Loucy (cell line): ENCODE measurements around the gene TRANK1.
"Not testable (repeated sequence)": the region's sequence is repeated elsewhere in the genome, so short reads cannot be mapped to it uniquely, and the experiment has no call there.

Experiments used
- H2AFZ ChIP-seq: fragments of 200-600 bp; sonication (generic); 2 replicates; pipeline ENCODE4 v1.6.0; 2016; ENCODE audit warnings: antibody characterized with exemption, mild to moderate bottlenecking, low read length, moderate library complexity
- H3F3A ChIP-seq: fragments of 200-600 bp; 2 replicates; pipeline ENCODE4 v1.6.0; 2016; ENCODE audit warnings: antibody characterized with exemption, low read depth, mild to moderate bottlenecking
- H3K27me3 ChIP-seq: fragments of 200-600 bp; sonication (generic); 2 replicates; pipeline ENCODE4 v1.6.1; 2014; ENCODE audit warnings: low read length, mild to moderate bottlenecking; ENCODE audit not compliant: insufficient read depth, poor library complexity, severe bottlenecking
- H3K36me3 ChIP-seq: fragments of 200-600 bp; sonication (generic); 2 replicates; pipeline ENCODE4 v1.6.1; 2016; ENCODE audit warnings: low read length; ENCODE audit not compliant: insufficient read depth
- H3K4me1 ChIP-seq: fragments of 200-600 bp; sonication (generic); 2 replicates; pipeline ENCODE4 v1.5.1; 2014; ENCODE audit warnings: low read length, mild to moderate bottlenecking; ENCODE audit not compliant: insufficient read depth, poor library complexity, severe bottlenecking
- H3K4me2 ChIP-seq: fragments of 200-600 bp; sonication (generic); 2 replicates; pipeline ENCODE4 v1.6.0; 2014; ENCODE audit warnings: antibody characterized with exemption, low read length, low read depth, mild to moderate bottlenecking; ENCODE audit not compliant: poor library complexity, severe bottlenecking
- H3K4me3 ChIP-seq: fragments of 200-600 bp; sonication (generic); 2 replicates; pipeline ENCODE4 v1.5.1; 2014; ENCODE audit warnings: low read length, mild to moderate bottlenecking, mixed read lengths; ENCODE audit not compliant: poor library complexity, severe bottlenecking
- H3K79me2 ChIP-seq: fragments of 200-600 bp; sonication (generic); 2 replicates; pipeline ENCODE4 v1.6.1; 2014; ENCODE audit warnings: low read length; ENCODE audit not compliant: insufficient read depth
- H3K9ac ChIP-seq: fragments of 200-600 bp; sonication (generic); 2 replicates; pipeline ENCODE4 v1.6.0; 2014; ENCODE audit warnings: mild to moderate bottlenecking, low read depth, low read length, moderate library complexity; ENCODE audit not compliant: poor library complexity, severe bottlenecking
- H3K9me2 ChIP-seq: fragments of 200-600 bp; sonication (generic); replicated peaks from 2 replicates; pipeline ENCODE4 v1.6.1; 2016; ENCODE audit warnings: low read depth, low read length, mixed read lengths
- H3K9me3 ChIP-seq: fragments of 200-600 bp; sonication (generic); 2 replicates; pipeline ENCODE4 v1.6.1; 2014; ENCODE audit warnings: mild to moderate bottlenecking, antibody characterized with exemption, low read length, low read depth; ENCODE audit not compliant: insufficient read depth
- H4K20me1 ChIP-seq: fragments of 200-600 bp; sonication (generic); 2 replicates; pipeline ENCODE4 v1.6.0; 2014; ENCODE audit warnings: antibody characterized with exemption, low read length, mild to moderate bottlenecking; ENCODE audit not compliant: insufficient read depth, poor library complexity, severe bottlenecking
- CTCF ChIP-seq: fragments of 200-600 bp; sonication (generic); conservative IDR thresholded peaks from 2 replicates; pipeline ENCODE4 v1.5.1; 2014; ENCODE audit warnings: mild to moderate bottlenecking, antibody characterized with exemption, low read length
- EZH2phosphoT487 ChIP-seq: fragments of 200-600 bp; IDR thresholded peaks from 2 replicates; pipeline ENCODE4 v1.6.1; 2018; ENCODE audit warnings: antibody characterized with exemption, mild to moderate bottlenecking, moderate library complexity, borderline replicate concordance

TRANK1 gene

DNA sequence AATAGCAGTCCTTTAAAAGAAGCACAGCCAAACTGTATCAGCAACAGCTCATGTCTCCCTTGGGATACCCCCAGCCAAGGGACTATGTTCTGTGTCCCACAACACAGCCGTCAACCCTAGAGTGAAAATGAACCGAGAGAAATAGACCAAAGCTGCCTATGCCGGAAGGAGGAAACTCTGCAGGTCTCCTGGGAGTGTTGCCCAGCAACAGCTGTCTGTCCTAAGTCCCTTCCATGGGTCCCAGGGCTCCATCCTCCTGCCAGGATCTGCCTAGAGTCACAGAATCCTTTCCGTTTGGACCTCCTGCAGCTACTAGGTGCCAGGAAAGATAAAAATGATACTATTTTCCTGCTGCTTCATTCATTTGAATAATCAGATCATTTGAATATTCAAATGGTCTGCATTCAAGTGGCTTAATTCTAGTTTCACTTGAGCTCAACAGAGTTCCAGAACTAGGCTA is 53.1 kb downstream of the TRANK1 start:
- H3K4me2 ChIP-seq = no peak overlapping the region
- H3K4me1 ChIP-seq = peaks cover 32% of the 10 kb centered on the region

DNA sequence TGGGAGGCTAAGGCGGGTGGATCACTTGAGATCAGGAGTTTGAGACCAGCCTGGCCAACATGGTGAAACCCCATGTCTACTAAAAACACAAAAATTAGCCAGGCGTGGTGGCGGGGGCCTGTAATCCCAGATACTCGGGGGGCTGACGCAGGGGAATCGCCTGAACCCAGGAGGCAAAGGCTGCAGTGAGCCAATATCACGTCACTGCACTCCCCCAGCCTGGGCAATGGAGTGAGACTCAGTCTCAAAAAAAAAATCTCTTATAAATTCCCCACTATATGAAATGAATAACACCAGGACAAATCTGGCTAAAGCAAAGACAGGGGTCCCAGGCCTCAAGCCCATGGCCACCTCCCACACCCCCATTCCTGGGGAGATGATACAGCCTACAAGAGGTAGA is 53.8 kb downstream of the TRANK1 start:
- not testable (repeated sequence) for H3K9me3 ChIP-seq, H3K4me3 ChIP-seq, H2AFZ ChIP-seq, H3K9me2 ChIP-seq, H3K79me2 ChIP-seq, H3K27me3 ChIP-seq, H3F3A ChIP-seq, H4K20me1 ChIP-seq, H3K9ac ChIP-seq, H3K4me2 ChIP-seq
- Histone ChIP-seq H3K36me3 (peaks cover 15% of the 10 kb centered on the region; the same call in 1 of the 2 replicates), H3K4me1 (peaks cover 26% of the 10 kb centered on the region)

More for the DNA sequence above, 53.1 kb downstream of the TRANK1 start:
- H3K9me3 ChIP-seq = no peaks in the 10 kb centered on the region
- no peak for TF ChIP-seq EZH2phosphoT487
- no peak for TF ChIP-seq CTCF
- no peaks in the 10 kb centered on the region for H3K9me2 ChIP-seq
- H3K9ac ChIP-seq = no peak overlapping the region
- no peak overlapping the region for H2AFZ ChIP-seq
- H3K36me3 ChIP-seq = peaks cover 15% of the 10 kb centered on the region; the same call in 1 of the 2 replicates
- no peak overlapping the region for H3K4me3 ChIP-seq
- no peaks in the 10 kb centered on the region for H3K79me2 ChIP-seq
- no peaks in the 10 kb centered on the region for H3K27me3 ChIP-seq
- no peaks in the 10 kb centered on the region for H4K20me1 ChIP-seq
- H3F3A ChIP-seq = no peaks in the 10 kb centered on the region

DNA sequence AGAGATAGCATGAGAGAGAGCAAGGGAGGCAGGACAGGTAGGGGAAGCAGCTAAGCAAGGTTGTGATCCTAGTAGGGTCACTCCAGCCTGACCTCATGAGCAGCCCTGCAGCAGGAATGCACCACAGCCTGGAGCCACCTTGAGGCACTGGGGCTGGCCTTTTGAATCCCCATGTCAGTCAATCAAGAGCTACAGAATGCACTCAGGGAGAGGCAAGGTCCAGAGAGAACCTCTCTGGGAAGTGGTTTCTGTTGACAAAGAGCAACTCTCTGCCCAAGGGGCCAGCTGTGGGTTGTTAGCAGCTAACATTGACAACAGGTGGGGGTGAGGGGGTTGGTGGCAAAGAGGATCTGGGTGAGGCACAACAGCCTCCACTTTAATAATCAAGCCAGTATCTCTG is 54.6 kb downstream of the TRANK1 start:
- H3K36me3 ChIP-seq = peaks cover 15% of the 10 kb centered on the region; the same call in 1 of the 2 replicates
- H3K9me2 ChIP-seq = no peaks in the 10 kb centered on the region
- H2AFZ ChIP-seq = no peak overlapping the region
- TF ChIP-seq EZH2phosphoT487 (no peak), CTCF (no peak)
- peaks cover 17% of the 10 kb centered on the region for H3K4me1 ChIP-seq
- no peaks in the 10 kb centered on the region for H3K27me3 ChIP-seq
- H3F3A ChIP-seq = no peaks in the 10 kb centered on the region
- H3K9ac ChIP-seq = no peak overlapping the region
- H3K9me3 ChIP-seq = no peaks in the 10 kb centered on the region
- no peaks in the 10 kb centered on the region for H4K20me1 ChIP-seq
- no peak overlapping the region for H3K4me3 ChIP-seq
- H3K4me2 ChIP-seq = no peak overlapping the region
- no peaks in the 10 kb centered on the region for H3K79me2 ChIP-seq

GRCh38 chr3:36881735-36882134 is 63.1 kb downstream of the TRANK1 start:
- no peaks in the 10 kb centered on the region for H3F3A ChIP-seq
- no peaks in the 10 kb centered on the region for H3K36me3 ChIP-seq
- no peak overlapping the region for H3K9ac ChIP-seq
- TF ChIP-seq EZH2phosphoT487 (no peak), CTCF (no peak)
- no peaks in the 10 kb centered on the region for H3K9me2 ChIP-seq
- no peaks in the 10 kb centered on the region for H4K20me1 ChIP-seq
- H3K9me3 ChIP-seq = no peaks in the 10 kb centered on the region
- H3K79me2 ChIP-seq = no peaks in the 10 kb centered on the region
- no peaks in the 10 kb centered on the region for H3K27me3 ChIP-seq
- H3K4me1 ChIP-seq = peaks cover 3% of the 10 kb centered on the region
- H3K4me3 ChIP-seq = no peak overlapping the region
- no peak overlapping the region for H3K4me2 ChIP-seq
- H2AFZ ChIP-seq = no peak overlapping the region

DNA sequence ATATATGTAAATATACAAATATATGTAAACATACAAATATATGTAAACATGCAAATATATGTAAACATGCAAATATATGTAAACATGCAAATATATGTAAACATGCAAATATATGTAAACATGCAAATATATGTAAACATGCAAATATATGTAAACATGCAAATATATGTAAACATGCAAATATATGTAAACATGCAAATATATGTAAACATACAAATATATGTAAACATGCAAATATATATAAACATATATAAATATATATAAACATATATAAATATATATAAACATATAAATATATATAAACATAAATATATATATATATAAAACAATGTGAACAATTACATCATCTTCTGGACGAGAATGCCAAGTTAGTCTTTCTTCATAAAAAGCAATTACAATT is 65.0 kb downstream of the TRANK1 start:
- not testable (repeated sequence) for H3K4me2 ChIP-seq, H3F3A ChIP-seq, H3K79me2 ChIP-seq, H3K9me3 ChIP-seq, H3K36me3 ChIP-seq, H3K9me2 ChIP-seq, H3K9ac ChIP-seq, H2AFZ ChIP-seq, H3K27me3 ChIP-seq, H4K20me1 ChIP-seq, H3K4me3 ChIP-seq
- H3K4me1 ChIP-seq = peaks cover 12% of the 10 kb centered on the region
